NCI-H82 treated with DMSO at 0.1 percent for 48 hours (cell line): ENCODE results near the gene KRTAP26-1.

Experiments used
- DNase-seq: peaks from one replicate; lab custom pipeline; 2025; ENCODE audit not compliant: unreplicated experiment; lab: John Stamatoyannopoulos, UW

Gene KRTAP26-1, protein sequence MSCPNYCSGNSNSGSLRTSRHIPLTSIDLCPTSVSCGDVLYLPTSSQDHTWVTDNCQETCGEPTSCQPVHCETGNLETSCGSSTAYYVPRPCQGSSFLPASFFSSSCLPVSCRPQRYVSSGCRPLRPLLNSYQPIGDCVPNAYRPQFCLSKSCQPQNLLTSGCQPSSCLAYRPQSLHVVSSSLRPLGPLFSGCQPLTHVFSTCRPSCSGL

GRCh38 chr21:30320215-30320614, at the start of gene KRTAP26-1:
TSS of gene KRTAP26-1 (minus strand) at chr21:30320315. CDS start at chr21:30320035, 280 bp downstream.
- DNase-seq = no peak

DNA sequence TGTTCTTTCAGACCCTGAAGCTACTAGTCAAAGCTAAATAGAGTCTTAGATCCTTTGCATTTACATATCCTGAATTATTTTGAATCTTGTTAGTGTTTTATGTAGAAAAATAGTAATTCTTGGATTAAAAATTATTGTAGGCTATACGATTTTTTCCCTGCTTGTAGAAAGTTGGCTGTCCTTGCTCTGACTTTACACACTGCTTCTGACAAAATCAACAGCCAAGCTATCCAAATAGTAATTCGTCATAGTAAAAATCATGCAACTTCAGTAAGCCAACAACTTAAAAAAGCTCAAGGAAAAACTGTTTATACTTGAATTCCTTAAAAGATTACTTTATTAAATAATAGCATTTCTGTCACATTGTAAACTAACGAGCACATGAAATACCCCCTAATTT, 35.8 kb upstream of the KRTAP26-1 start:
- DNase-seq = no peak

DNA sequence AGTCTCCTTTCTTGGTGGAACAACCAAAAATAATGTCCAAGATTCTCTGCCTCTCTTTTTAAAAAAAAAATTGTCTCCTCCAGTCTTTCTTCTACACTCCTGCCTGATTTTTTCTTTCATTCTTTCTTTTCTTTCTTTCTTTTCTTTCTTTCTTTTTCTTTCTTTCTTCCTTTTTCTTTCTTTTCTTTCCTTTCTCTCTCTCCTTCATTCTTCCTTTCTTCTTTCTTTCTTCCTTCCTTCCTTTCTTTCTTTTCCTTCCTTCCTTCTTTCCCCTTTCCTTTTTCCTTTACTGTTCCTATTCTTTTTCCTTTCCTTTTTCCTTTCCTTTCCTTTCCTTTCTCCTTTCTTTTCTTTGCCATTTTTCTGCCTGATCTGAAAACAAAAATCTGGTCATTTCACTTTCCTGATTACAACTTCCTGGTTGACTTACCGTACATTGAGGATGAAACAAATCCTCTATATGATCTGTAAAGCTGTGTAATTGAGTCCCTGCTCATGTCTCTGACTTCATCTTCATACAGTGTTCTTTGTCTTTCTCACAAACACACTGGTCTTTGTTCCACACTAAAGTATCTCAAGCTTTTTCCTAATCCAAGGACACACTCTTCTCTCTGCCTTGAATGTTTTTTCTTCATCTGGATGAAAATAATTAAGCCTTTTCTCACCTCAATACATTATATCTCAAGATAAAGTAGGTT, 34.3 kb upstream of the KRTAP26-1 start:
- DNase-seq = no peak

DNA sequence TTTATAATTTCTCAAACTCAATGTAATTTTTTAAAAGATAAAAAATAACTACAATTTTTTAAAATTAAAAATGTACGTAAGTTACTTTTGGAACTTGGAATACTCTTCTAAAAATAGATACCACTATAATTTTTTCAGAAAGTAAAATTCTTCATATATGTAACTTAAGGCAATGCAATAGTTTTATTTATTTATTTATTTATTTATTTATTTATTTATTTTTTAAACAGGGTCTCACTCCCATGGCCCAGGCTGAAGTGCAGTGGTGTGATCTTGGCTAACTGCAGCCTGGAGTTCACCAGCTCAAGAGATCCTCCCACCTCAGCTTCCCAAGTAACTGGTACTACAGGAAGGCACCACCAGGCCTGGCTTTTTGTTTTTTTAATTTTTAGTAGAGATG, 31.4 kb upstream of the KRTAP26-1 start:
- DNase-seq = no peak

GRCh38 chr21:30349572-30349971, 29.5 kb upstream of the KRTAP26-1 start:
- no peak for DNase-seq

- DNase-seq = no peak
These were observed 28.4 kb upstream of the KRTAP26-1 start, which contains the start of gene KRTAP23-1 for GRCh38 chr21:30348506-30348905. TSS of gene KRTAP23-1 (minus strand) at chr21:30348606. CDS start at chr21:30348606, 0 bp downstream.

- DNase-seq = no peak
These were observed 24.9 kb upstream of the KRTAP26-1 start for GRCh38 chr21:30345014-30345413.

GRCh38 chr21:30340714-30341573, 20.8 kb upstream of the KRTAP26-1 start:
- DNase-seq = peak; percentile 5

- DNase-seq = no peak
These were observed 18.6 kb upstream of the KRTAP26-1 start for GRCh38 chr21:30338717-30339116.

DNA sequence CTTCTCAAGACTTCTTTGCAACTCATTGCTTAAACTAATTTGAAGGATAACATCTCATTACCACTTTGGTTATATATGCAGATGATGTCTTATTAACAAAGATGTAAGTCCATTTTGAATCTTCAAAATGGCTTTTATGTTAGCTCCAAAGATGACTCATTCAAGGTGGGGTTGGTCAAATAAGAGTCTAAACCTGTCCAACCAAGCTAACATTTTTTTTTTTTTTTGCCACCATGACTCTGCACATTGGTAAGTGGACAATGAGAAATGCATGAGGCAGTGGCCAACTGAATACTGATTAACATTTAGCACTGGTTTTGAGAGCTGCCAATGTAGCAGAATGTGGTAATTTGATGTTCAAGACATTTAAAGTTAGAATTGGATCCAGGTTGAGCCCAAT, 17.7 kb upstream of the KRTAP26-1 start:
- DNase-seq = no peak

GRCh38 chr21:30337276-30337744, 17.2 kb upstream of the KRTAP26-1 start, which contains the start of gene KRTAP27-1:
TSS of gene KRTAP27-1 (minus strand) at chr21:30337694. CDS start at chr21:30337668, 26 bp downstream.
- no peak for DNase-seq

- DNase-seq = no peak
These were observed 16.5 kb upstream of the KRTAP26-1 start for GRCh38 chr21:30336596-30336995.

- DNase-seq = no peak
These were observed 13.6 kb upstream of the KRTAP26-1 start for GRCh38 chr21:30333736-30334135.

DNA sequence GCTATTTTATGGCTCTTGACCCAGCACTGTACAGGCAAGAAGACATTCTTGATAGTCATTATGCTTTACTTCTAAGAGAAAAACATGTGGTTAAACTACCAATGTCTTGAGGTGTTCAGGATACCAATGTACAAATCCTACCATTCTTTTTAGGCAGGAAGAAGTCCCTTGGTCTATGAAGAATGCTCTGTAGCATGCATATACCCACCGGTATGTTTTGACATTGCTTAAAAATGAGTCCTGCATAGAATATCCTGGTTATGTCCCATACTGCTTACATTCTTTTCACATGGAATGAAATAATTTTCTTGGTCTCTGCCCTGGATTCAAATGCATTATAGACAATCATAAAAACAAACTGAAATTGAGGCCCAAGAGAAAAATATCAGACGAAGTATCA, 12.6 kb upstream of the KRTAP26-1 start:
- no peak for DNase-seq

DNA sequence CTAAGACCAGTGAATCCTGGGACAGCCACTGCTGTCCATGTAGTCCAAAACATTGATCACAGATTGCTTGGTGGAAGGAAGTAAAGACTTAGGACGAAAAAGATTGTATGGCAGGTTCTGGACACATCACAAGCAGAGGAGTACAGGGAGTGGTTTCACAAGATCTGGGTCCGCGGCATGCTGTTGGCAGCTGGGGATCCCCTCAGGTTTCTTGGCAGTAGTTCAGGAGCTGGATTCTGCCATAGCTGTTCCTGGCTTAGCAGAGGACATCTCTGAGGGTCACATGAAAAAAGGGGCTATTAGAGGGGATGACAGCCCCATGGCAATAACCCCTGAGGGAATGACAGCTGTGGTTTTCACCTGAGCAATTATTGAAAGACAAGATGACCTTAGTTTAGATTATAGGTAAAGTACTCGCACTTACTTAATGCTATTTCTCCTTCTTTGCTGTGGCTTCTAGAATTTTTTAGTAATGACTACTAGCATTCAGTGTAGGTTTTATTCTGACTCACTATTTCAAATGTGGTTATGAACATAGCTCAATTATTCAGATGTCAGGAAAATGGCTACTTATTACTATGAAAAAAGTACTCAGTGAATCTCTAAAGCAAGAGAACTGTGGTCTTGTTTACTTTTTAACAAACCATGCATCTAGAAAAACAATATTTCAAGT, 9.2 kb upstream of the KRTAP26-1 start:
- DNase-seq = no peak

- DNase-seq = no peak
These were observed 6.3 kb upstream of the KRTAP26-1 start for GRCh38 chr21:30326390-30326789.

DNA sequence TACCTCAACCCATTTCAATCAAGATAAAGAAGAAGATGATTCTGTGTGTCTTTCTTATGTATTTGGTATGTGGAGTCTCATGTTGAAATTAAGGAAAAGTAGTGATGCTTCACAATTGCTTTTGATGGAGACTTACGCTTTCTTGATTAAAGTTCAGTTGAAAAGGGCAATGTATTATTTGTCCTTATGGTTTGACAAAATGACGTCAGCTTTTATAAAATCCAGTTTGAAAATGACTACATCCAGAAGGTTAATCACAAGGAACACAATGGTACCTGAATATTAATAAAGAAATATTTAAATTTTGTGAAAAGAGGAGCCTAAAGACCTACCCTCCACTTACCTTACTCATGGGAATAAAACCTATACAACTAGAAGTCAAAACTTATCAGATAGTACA, 4.4 kb downstream of the KRTAP26-1 start:
- DNase-seq = no peak

GRCh38 chr21:30306884-30307283, 13.2 kb downstream of the KRTAP26-1 start:
- DNase-seq = no peak

GRCh38 chr21:30305136-30305535, 15.0 kb downstream of the KRTAP26-1 start:
- DNase-seq = no peak

DNA sequence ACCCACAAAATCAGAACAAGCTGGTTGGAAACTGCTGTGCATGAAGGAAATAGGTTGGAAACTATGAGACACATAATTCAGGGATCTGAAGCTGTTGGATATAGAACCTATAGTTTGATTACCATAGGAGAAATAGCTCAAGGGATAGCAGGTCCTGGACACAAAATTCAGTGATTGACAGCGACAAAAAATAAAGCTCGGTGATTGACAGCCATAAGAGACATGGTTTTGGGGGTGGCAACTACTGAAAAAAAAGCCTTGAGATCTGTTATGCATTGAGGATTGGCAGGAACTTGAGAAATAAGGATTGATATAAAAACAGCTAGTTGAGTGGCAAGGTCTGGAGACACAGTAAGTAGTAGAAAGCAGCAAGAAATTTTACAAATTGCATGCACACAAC, 30.9 kb downstream of the KRTAP26-1 start, which contains the start of gene KRTAP25-1:
Gene KRTAP25-1 (minus strand): TSS at position 300 of the 400 bp plus-strand sequence. CDS start 24 bp downstream, at position 276.
- DNase-seq = no peak

- DNase-seq = no peak
These were observed 37.3 kb downstream of the KRTAP26-1 start, which contains the start of gene KRTAP24-1 for GRCh38 chr21:30282850-30283249. TSS of gene KRTAP24-1 (minus strand) at chr21:30282950. CDS start at chr21:30282932, 18 bp downstream.
